PC-9 (cell line): ENCODE data around the gene SETBP1. TPM values are rescaled to one million over a fixed set of nuclear protein-coding genes. Genes with fewer than 3 reads are reported as not detected.

Experiments used
- BruUV-seq: library from RNA; stranded (reverse); fragments of 400-500 nt; replicated peaks from 2 replicates; lab custom pipeline; 2021; lab: Mats Ljungman, UMichigan
- CTCF ChIA-PET: fragments of 300-600 bp; sonication (Branson Sonifier 250); formaldehyde crosslinking; loops from one replicate; lab custom pipeline; 2022; ENCODE audit warnings: antibody characterized with exemption; lab: Charles Lee
- POLR2A ChIA-PET: fragments of 300-600 bp; sonication (Branson Sonifier 250); formaldehyde crosslinking; loops from one replicate; lab custom pipeline; 2022; ENCODE audit warnings: antibody characterized with exemption; ENCODE audit not compliant: unreplicated experiment; lab: Charles Lee
- DNase-seq, 2 experiments: peaks; one replicate each; pipeline versions ENCODE4 v3.0.0 to v3.0.0-alpha.2; 2015 to 2022; ENCODE audit warnings: mixed read lengths in 1 of 2
- H2AFZ ChIP-seq: fragments of 200-600 bp; sonication (generic); 2 replicates; pipeline ENCODE4 v1.8.1; 2017; ENCODE audit warnings: antibody characterized with exemption
- H3F3A ChIP-seq: fragments of 200-600 bp; sonication (generic); 2 replicates; pipeline ENCODE4 v1.8.1; 2017; ENCODE audit warnings: antibody characterized with exemption, mild to moderate bottlenecking, low read depth; ENCODE audit not compliant: insufficient read depth
- H3K27ac ChIP-seq: fragments of 200-600 bp; sonication (generic); 2 replicates; pipeline ENCODE4 v1.6.1; 2016; ENCODE audit warnings: mixed run types
- H3K27me3 ChIP-seq: fragments of 200-600 bp; sonication (generic); 2 replicates; pipeline ENCODE4 v1.6.1; 2016; ENCODE audit warnings: low read depth, mixed run types; ENCODE audit not compliant: insufficient read depth
- H3K36me3 ChIP-seq: fragments of 200-600 bp; sonication (generic); 2 replicates; pipeline ENCODE4 v1.6.1; 2016; ENCODE audit warnings: low read depth, mixed run types
- H3K4me1 ChIP-seq: fragments of 200-600 bp; sonication (generic); replicated peaks from 2 replicates; pipeline ENCODE4 v1.6.1; 2016; ENCODE audit warnings: mixed run types; ENCODE audit not compliant: insufficient read depth
- H3K4me2 ChIP-seq: fragments of 200-600 bp; sonication (generic); 2 replicates; pipeline ENCODE4 v1.6.1; 2017; ENCODE audit warnings: mixed run types
- H3K4me3 ChIP-seq: fragments of 200-600 bp; sonication (generic); 2 replicates; pipeline ENCODE4 v1.6.1; 2016; ENCODE audit warnings: mixed run types
- H3K79me2 ChIP-seq: fragments of 200-600 bp; sonication (generic); 2 replicates; pipeline ENCODE4 v1.6.1; 2017; ENCODE audit warnings: low read depth, mixed run types
- H3K9me2 ChIP-seq: fragments of 200-600 bp; sonication (generic); 2 replicates; pipeline ENCODE4 v1.8.1; 2017; ENCODE audit warnings: mild to moderate bottlenecking; ENCODE audit not compliant: insufficient read depth
- H3K9me3 ChIP-seq: fragments of 200-600 bp; sonication (generic); 2 replicates; pipeline ENCODE4 v1.8.1; 2016; ENCODE audit warnings: low read depth; ENCODE audit not compliant: insufficient read depth
- H4K20me1 ChIP-seq: fragments of 200-600 bp; sonication (generic); 2 replicates; pipeline ENCODE4 v1.8.1; 2017; ENCODE audit not compliant: insufficient read depth
- CTCF ChIP-seq: fragments of 200-600 bp; sonication (generic); conservative IDR thresholded peaks from 2 replicates; pipeline ENCODE4 v1.6.1; 2017; ENCODE audit warnings: mixed run types, antibody characterized with exemption, mild to moderate bottlenecking, moderate library complexity
- EZH2 ChIP-seq: fragments of 200-600 bp; sonication (generic); IDR thresholded peaks from 2 replicates; pipeline ENCODE4 v1.8.0; 2017; ENCODE audit warnings: antibody characterized with exemption, low read depth
- intact Hi-C: fragments of 100-400 bp; cut with micrococcal nuclease; formaldehyde crosslinking; loops from one replicate; pipeline ENCODE4 v1.10.0; 2022; ENCODE audit not compliant: unreplicated experiment
- total RNA-seq: library from RNA; stranded (reverse); gene quantifications from 2 replicates; pipeline ENCODE4 v1.2.3, GENCODE V29; 2021

SETBP1 gene
- total RNA-seq, 1 experiment from 2014 or later, result 9.0 TPM

- no peak overlapping the region for H3K4me2 ChIP-seq
- POLR2A ChIA-PET, result no interaction called here
- no peaks in the 10 kb centered on the region; the same call in 1 of the 2 replicates for H3K9me2 ChIP-seq
- H3K36me3 ChIP-seq, result no peaks in the 10 kb centered on the region
- no peaks in the 10 kb centered on the region for H3K79me2 ChIP-seq
- intact Hi-C loops, result no loop called here
- DNase-seq, result no peak
- no peak for TF ChIP-seq CTCF
- no peak for TF ChIP-seq EZH2
- peaks cover 19% of the 10 kb centered on the region for H3K4me1 ChIP-seq
- no peaks in the 10 kb centered on the region for H4K20me1 ChIP-seq
- H3K27ac ChIP-seq, result no peak overlapping the region
- no peak overlapping the region for H3K4me3 ChIP-seq
- H3K27me3 ChIP-seq, result no peaks in the 10 kb centered on the region
- H3F3A ChIP-seq, result peaks cover 13% of the 10 kb centered on the region; the same call in 1 of the 2 replicates
- H3K9me3 ChIP-seq, result no peaks in the 10 kb centered on the region
- BruUV-seq, result no TSS peak
- H2AFZ ChIP-seq, result no peak overlapping the region
- CTCF ChIA-PET, result no interaction called here
Observed at GRCh38 chr18:44944461-44944860, 263.8 kb downstream of the SETBP1 start.

GRCh38 chr18:44945888-44946401 is 265.3 kb downstream of the SETBP1 start:
- no peaks in the 10 kb centered on the region for H3K36me3 ChIP-seq

GRCh38 chr18:44946529-44947113 is 265.9 kb downstream of the SETBP1 start:
- H3K27me3 ChIP-seq, result no peaks in the 10 kb centered on the region
- no peaks in the 10 kb centered on the region for H4K20me1 ChIP-seq
- H3K4me3 ChIP-seq, result no peak overlapping the region
- peaks cover 13% of the 10 kb centered on the region; the same call in 1 of the 2 replicates for H3F3A ChIP-seq
- no peak for DNase-seq
- H3K9me2 ChIP-seq, result no peaks in the 10 kb centered on the region
- TF ChIP-seq EZH2 (no peak), CTCF (no peak)
- no peak overlapping the region for H2AFZ ChIP-seq
- H3K79me2 ChIP-seq, result no peaks in the 10 kb centered on the region
- no peaks in the 10 kb centered on the region for H3K9me3 ChIP-seq
- ChIA-PET CTCF (no interaction called here), POLR2A (no interaction called here)
- H3K27ac ChIP-seq, result no peak overlapping the region
- H3K4me1 ChIP-seq, result peaks cover 19% of the 10 kb centered on the region
- no peaks in the 10 kb centered on the region for H3K36me3 ChIP-seq
- no TSS peak for BruUV-seq
- H3K4me2 ChIP-seq, result no peak overlapping the region
- intact Hi-C loops, result no loop called here

More at GRCh38 chr18:44945888-44946401, 265.3 kb downstream of the SETBP1 start:
- no peak overlapping the region for H2AFZ ChIP-seq
- H3K27me3 ChIP-seq, result no peaks in the 10 kb centered on the region
- H3K4me1 ChIP-seq, result peaks cover 19% of the 10 kb centered on the region
- H4K20me1 ChIP-seq, result no peaks in the 10 kb centered on the region
- H3K9me2 ChIP-seq, result no peaks in the 10 kb centered on the region; the same call in 1 of the 2 replicates
- no TSS peak for BruUV-seq
- no peak overlapping the region for H3K4me3 ChIP-seq
- TF ChIP-seq CTCF, result no peak
- TF ChIP-seq EZH2, result no peak
- DNase-seq, result no peak
- intact Hi-C loops, result no loop called here
- H3K4me2 ChIP-seq, result no peak overlapping the region
- POLR2A ChIA-PET, result no interaction called here
- H3K27ac ChIP-seq, result no peak overlapping the region
- peaks cover 13% of the 10 kb centered on the region; the same call in 1 of the 2 replicates for H3F3A ChIP-seq
- CTCF ChIA-PET, result no interaction called here
- no peaks in the 10 kb centered on the region for H3K9me3 ChIP-seq
- H3K79me2 ChIP-seq, result no peaks in the 10 kb centered on the region
